Measurements from ENCODE around the gene ASB7. TPM values are rescaled to one million over a fixed set of nuclear protein-coding genes. Genes with fewer than 3 reads are reported as not detected.

Gene ASB7
- total RNA-seq, 3 donors from 2014 or later (not counting 1 experiment from before 2014, with no cell fraction given) = 16.1 to 23.1 (median 20.5) TPM

DNA sequence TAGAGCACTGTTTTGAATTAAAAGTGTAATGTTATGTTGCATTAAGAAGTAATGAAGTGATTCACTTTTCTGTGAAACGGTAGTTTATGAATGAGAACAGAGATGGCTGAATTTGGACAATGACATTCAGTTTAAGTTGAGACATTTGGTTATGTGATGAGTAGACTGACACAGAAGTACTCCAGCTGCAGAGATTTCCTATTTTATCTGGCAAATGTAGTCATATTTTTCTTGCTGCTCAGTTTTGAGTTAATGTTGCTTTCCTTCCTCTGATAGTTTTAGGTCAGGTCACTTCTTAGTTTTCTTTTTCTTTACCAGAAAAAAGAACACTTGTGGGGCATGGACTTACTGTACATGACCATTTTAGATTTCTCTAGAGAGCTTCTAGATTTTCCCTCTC lies 51.2 kb downstream of the ASB7 start:
- H3K36me3 ChIP-seq (ENCODE audit: control insufficient read depth, insufficient read depth, low read length) = peaks cover 12% of the 10 kb centered on the region
- DNase-seq (no peak), ATAC-seq (no peak)
- Mint-ChIP-seq H3K27me3 (ENCODE audit: low read depth in 2 of 2) (no peaks in the 10 kb centered on the region), H3K36me3 (no peaks in the 10 kb centered on the region), H3K27ac (peak overlapping the region in 1 of 2 donors; percentile 4), H3K4me3 (no peak overlapping the region), H3K9me3 (no peaks in the 10 kb centered on the region), H3K4me1 (peaks cover 0 to 5% of the 10 kb centered on the region in 2 donors)
- no peaks in the 10 kb centered on the region for H3K9me3 ChIP-seq (ENCODE audit: control insufficient read depth, insufficient read depth, low read length)
- no peak overlapping the region for H3K27ac ChIP-seq (ENCODE audit: low read length)
- H3K4me1 ChIP-seq (ENCODE audit: control insufficient read depth, insufficient read depth, low read length) = no peaks in the 10 kb centered on the region
- H3K4me3 ChIP-seq (ENCODE audit: low read length) = no peak overlapping the region
- intact Hi-C loops (cut with micrococcal nuclease) = no loop called here
- 93% methylated on average over 1 of the region's 1 CpG for WGBS (ENCODE audit: insufficient coverage)
- H3K27me3 ChIP-seq (ENCODE audit: control insufficient read depth, insufficient read depth, low read length) = no peaks in the 10 kb centered on the region
- no peak for TF ChIP-seq CTCF (IDR thresholded peaks at IDR 0.05)

DNA sequence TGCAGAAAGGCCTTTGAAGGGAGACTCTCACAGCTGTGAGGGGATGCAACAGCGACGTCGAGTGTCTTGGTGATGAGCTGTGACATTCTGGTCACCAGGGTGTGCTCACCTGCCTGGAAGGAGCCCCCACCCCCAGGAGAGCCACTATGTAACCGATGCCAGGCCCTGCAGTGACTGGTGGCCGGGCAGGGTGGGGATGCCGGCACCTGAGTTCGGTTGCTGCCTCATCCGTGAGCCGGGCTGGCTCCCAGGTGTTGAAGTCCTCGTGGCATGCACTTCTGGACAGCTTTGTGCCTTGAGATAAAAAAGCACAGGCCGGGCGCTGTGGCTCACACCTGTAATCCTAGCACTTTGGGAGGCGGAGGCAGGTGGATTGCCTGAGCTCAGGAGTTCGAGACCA lies 56.5 kb downstream of the ASB7 start:
- no peak overlapping the region for H3K27ac Mint-ChIP-seq
- 91% methylated on average over 14 of the region's 14 CpGs for WGBS (ENCODE audit: insufficient coverage)
- Histone ChIP-seq H3K9me3 (ENCODE audit: control insufficient read depth, insufficient read depth, low read length) (no peaks in the 10 kb centered on the region), H3K27ac (ENCODE audit: low read length) (no peak overlapping the region), H3K4me3 (ENCODE audit: low read length) (no peak overlapping the region), H3K36me3 (ENCODE audit: control insufficient read depth, insufficient read depth, low read length) (no peaks in the 10 kb centered on the region), H3K4me1 (ENCODE audit: control insufficient read depth, insufficient read depth, low read length) (no peaks in the 10 kb centered on the region), H3K27me3 (ENCODE audit: control insufficient read depth, insufficient read depth, low read length) (no peaks in the 10 kb centered on the region)
- intact Hi-C loops (cut with micrococcal nuclease) = no loop called here
- H3K36me3 Mint-ChIP-seq = no peaks in the 10 kb centered on the region
- H3K4me3 Mint-ChIP-seq = no peak overlapping the region
- H3K27me3 Mint-ChIP-seq (ENCODE audit: low read depth in 2 of 2) = peaks cover 0 to under 1% of the 10 kb centered on the region in 2 donors
- ATAC-seq (no peak), DNase-seq (no peak)
- H3K4me1 Mint-ChIP-seq = no peaks in the 10 kb centered on the region
- no peak for TF ChIP-seq CTCF (IDR thresholded peaks at IDR 0.05)
- H3K9me3 Mint-ChIP-seq = no peaks in the 10 kb centered on the region

- H3K9me3 ChIP-seq (ENCODE audit: control insufficient read depth, insufficient read depth, low read length) = no peaks in the 10 kb centered on the region
- no peaks in the 10 kb centered on the region for H3K36me3 ChIP-seq (ENCODE audit: control insufficient read depth, insufficient read depth, low read length)
- H3K4me3 Mint-ChIP-seq = no peak overlapping the region
- H3K4me1 ChIP-seq (ENCODE audit: control insufficient read depth, insufficient read depth, low read length) = no peaks in the 10 kb centered on the region
- H3K36me3 Mint-ChIP-seq = no peaks in the 10 kb centered on the region
- H3K4me3 ChIP-seq (ENCODE audit: low read length) = no peak overlapping the region
- no peaks in the 10 kb centered on the region for H3K9me3 Mint-ChIP-seq
- H3K27ac ChIP-seq (ENCODE audit: low read length) = no peak overlapping the region
- no peak for DNase-seq
- intact Hi-C loops (cut with micrococcal nuclease) = no loop called here
- peaks cover 8 to 19% of the 10 kb centered on the region in 2 donors for H3K27me3 Mint-ChIP-seq (ENCODE audit: low read depth in 2 of 2)
- no peaks in the 10 kb centered on the region for H3K4me1 Mint-ChIP-seq
- ATAC-seq = no peak
- H3K27ac Mint-ChIP-seq = no peak overlapping the region
- no peaks in the 10 kb centered on the region for H3K27me3 ChIP-seq (ENCODE audit: control insufficient read depth, insufficient read depth, low read length)
- 90% methylated on average over 10 of the region's 10 CpGs for WGBS (ENCODE audit: insufficient coverage)
- TF ChIP-seq CTCF (IDR thresholded peaks at IDR 0.05) = no peak
Measured at GRCh38 chr15:100661156-100661555, 58.8 kb downstream of the ASB7 start.

All from natural killer cell (primary cell).